CD4-positive, alpha-beta T cell treated with Interleukin-21 for 1 hour (primary cell): ENCODE measurements around the gene PHGDH.
"Not testable (repeated sequence)": the region's sequence is repeated elsewhere in the genome, so short reads cannot be mapped to it uniquely, and the experiment has no call there.

ENCODE experiments used
- DNase-seq: peaks from one replicate; pipeline ENCODE4 v3.0.0-alpha.2; 2020

Gene PHGDH

DNA sequence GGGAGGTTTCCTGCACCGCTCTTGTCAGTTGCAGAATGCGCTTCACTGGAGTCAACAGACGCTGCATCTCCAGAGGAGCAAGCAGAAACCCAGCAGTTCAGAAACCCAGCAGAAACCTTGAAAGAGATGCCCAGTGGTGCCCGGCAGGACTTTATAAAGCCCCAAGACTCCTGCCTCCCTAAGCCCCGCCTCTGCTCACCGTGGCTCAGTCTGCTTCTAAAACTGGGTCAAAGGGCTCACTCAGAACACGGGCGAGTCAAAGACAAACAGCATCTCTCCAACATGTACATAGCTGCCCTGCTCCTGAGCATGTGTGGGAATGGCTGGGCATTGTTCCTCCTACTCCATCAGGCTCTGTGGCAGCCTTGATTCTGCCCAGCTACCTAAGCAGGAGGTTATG is 57.0 kb downstream of the PHGDH start, which contains the start of gene HMGCS2:
Gene HMGCS2, minus strand, starts transcription at position 128 of the 400 bp plus-strand sequence. Its CDS starts 61 bp downstream, at position 67.
- DNase-seq = no peak

DNA sequence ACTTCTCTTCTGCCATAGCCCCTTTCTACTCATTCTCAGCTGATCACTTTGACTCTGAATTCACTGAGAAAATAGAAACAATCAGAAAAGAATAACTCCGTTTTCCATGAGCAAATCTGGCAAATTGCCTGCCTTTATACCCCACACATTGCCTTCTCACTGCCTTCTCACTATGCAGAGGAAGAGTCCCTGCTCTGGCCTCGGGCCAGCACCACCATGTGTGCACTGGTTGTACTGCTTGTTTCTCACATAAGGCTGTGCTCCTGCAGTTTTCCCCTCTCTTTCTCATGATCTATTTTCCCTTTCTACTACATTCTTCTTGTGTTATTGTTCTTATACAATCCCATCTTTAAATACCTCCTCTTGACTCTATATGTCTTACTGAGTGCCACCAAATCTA is 59.3 kb downstream of the PHGDH start:
- no peak for DNase-seq

GRCh38 chr1:119771770-119772169 is 60.0 kb downstream of the PHGDH start:
- DNase-seq = no peak

DNA sequence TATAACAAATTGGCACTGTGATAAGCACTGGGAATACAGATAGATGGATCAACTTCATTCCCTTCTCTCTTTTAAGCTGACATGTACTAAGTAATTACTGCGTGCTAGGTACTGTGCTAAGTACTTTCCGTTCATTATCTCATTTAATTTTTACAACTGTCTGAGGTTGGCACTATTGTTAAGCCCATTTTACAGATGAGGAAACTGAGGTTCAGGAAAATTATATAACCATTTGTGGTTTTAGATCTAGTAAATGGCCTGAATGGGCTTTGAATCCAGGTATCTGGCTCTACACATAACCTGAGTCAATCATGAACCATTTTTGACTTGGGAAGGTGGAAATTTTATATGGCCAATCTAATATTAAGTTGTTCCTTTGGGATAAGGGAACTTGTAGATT is 60.6 kb downstream of the PHGDH start:
- DNase-seq = no peak

DNA sequence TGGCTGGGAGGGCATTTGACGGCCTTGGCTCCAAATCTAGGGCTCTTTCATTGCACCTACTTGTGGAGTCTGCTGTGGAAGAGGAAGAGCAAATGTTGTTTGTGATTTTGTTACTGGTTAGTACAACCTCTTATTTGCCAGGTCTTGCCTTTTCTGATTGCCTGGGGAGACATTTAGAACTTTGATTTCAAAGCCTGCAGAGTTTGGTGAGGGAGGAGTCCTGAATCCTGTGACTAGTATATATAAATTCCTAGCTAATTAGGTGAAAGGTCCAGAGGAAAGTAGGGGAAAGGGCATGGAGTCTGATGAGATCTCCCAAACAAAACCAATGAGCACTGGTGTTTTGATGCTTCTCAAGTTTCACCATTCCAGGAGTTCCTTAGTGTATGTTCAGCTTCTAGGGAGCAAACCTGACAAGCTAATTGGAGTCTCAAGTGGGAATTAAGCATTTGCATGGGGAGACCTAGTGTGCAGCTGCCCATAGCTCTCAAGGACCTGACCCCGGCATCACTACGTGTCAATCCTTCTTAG is 62.0 kb downstream of the PHGDH start:
- DNase-seq = no peak

GRCh38 chr1:119774746-119775490 is 63.2 kb downstream of the PHGDH start:
- no peak for DNase-seq

DNA sequence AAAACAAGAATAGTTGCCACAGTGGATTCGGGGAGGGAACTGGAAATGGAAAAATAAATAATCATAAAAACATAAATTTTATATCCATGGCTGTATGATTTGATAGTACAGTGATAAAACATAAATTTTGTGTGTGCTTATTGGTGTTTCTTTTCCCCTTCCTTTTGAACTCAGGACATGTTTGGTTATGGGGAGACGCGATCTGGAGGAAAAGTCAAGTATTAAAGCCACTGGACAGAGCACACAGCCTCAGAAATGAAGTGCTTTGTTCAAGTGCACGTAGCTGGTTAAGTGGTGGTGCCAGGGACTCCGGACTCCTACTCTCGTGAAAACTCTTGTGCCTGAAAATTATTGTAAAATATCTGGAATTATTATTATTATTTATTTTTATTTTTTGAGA is 66.6 kb downstream of the PHGDH start:
- no peak for DNase-seq

- no peak for DNase-seq
Measured at GRCh38 chr1:119778886-119779560, 67.3 kb downstream of the PHGDH start.

DNA sequence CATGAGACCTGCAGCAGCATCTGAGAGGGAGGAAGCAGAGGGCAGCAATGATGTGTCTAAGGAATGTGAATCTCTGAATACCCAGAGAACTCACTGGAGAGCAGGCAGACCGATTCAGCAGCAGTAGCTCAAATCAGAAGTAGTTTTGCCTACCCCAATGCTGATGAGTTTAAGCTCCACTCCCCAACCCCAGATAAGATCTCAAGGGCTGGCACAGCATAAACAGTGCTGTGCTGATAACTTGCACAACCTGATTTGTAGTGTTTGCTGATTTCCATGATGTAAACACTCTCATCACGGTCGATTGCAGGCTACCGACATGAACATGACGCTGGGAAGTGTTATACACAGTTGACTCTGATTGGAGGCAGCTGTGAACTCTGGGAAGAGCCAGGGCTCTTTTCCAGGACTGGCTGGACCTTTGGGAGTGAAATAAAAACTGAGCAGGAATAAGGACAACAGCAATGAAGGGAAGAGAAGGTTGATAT is 68.2 kb downstream of the PHGDH start:
- no peak for DNase-seq

GRCh38 chr1:119781434-119782210 is 69.9 kb downstream of the PHGDH start:
- DNase-seq = no peak

DNA sequence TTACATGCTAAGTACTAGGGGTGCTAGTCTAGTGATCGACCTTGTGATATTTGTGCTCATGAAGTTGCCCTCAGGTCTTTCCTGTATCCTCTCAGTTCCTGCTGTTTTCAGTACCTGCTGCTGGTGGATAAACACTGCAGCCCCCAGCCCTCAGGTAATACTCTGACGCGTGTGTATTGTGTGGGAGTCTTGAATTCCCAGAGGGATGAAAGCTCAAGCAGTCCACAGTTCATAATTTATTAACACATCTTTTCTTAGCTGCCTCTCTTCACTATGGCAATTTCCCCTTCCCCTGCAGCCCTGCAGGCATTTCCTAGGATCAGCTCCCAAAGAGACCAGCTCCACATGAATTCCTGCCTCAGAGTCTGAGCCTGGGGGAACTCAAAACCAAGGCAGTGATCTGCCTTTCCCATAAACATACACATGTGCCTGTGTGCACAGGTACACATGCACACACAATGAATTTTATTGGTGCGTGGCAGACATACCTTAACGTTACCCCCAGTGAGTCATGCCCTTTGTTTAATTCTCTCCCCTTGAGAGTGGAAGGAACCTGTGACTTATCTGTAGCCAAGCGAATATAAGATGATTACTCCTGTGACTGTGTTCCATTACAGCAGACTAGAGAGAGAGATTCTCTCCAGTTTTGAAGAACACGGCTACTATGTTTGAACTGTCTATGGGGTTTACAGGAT is 71.0 kb downstream of the PHGDH start:
- no peak for DNase-seq

DNA sequence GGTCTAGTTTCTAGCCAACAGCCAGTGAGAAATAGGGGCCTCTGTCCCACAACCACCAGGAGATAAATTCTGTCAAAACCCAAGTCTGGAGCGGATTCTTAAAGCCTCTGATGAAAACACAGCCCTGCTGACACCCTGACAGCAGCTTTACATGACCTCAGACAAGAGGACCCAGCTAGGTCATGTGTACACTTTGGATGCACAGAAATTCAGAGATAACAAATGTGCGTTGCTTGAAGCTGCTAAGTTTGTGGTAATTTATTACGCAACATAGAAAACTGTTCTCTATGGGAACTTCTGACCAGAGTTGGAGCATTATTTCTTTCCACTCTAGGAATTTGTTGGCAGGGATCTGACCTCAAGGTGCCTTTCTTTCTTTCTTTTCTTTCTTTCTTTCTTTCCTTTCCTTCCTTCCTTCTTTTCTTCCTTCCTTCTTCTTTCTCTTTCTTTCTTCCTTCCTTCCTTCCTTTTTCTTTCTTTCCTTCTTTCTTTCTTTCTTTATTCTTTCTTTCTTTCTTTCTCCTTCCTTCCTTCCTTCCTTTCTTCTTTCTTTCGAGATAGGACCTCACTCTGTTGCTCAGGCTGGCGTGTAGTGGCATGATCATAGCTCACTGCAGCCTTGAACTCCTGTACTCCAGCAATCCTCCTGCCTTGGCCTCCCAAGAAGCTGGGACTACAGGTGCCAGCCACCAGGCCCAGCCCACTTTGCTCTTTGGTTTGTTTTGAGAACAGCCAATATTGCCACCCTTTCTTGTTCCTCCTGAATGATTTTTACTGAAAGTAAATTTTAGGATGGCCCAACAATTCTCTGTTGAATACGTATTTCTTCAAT is 71.8 kb downstream of the PHGDH start:
- DNase-seq = no peak

- DNase-seq = no peak
Measured at GRCh38 chr1:119784191-119784781, 72.6 kb downstream of the PHGDH start.

DNA sequence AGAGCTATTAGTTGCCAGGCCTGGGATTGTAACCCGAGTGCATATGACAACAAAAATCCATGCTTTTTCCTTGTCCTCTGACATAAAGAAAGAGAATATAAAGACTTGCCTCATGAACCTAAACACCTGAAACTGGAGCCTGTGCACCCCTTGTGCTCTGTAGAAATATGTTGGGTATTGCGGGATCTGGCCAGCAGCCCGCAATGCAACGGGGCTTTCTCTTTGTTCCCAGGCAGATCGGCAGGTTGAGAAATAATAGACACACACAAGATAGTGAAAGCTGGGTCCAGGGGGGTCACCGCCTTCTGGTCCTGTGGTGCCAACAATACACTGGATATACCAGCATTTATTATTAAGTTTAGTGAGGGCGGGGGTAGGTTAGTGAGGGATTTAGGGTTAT is 74.3 kb downstream of the PHGDH start:
- not testable (repeated sequence) for DNase-seq

- DNase-seq = not testable (repeated sequence)
Measured at GRCh38 chr1:119786473-119787050, 74.8 kb downstream of the PHGDH start.

- no peak for DNase-seq
Measured at GRCh38 chr1:119787776-119788175, 76.0 kb downstream of the PHGDH start.

GRCh38 chr1:119790451-119791198 is 78.9 kb downstream of the PHGDH start:
- no peak for DNase-seq

GRCh38 chr1:119791377-119791776 is 79.6 kb downstream of the PHGDH start:
- DNase-seq = no peak
